ENCODE data around the gene KRTAP5-4.

- no peak for TF ChIP-seq CTCF (IDR thresholded peaks at IDR 0.05)
- TF ChIP-seq POLR2AphosphoS5 (IDR thresholded peaks at IDR 0.05), result no peak
- TF ChIP-seq EP300 (IDR thresholded peaks at IDR 0.05), result no peak
- no peak for TF ChIP-seq POLR2A (IDR thresholded peaks at IDR 0.05)
Measured at GRCh38 chr11:1586699-1587098, 35.2 kb downstream of the KRTAP5-4 start.
